Measurements from ENCODE around the gene EEFSEC. TPM values are rescaled to one million over a fixed set of nuclear protein-coding genes. Genes with fewer than 3 reads are reported as not detected.

EEFSEC gene
- total RNA-seq, 1 experiment from 2014 or later, result 9.5 TPM

GRCh38 chr3:128329491-128330213 lies 176.4 kb downstream of the EEFSEC start:
- H3K4ac ChIP-seq (ENCODE audit: low read depth, low read length), result no peak overlapping the region
- no peaks in the 10 kb centered on the region for H3K79me1 ChIP-seq (ENCODE audit: insufficient read depth, low read depth, low read length, poor library complexity, severe bottlenecking)
- no peak overlapping the region for H2BK120ac ChIP-seq (ENCODE audit: low read depth, low read length, poor library complexity, severe bottlenecking)
- no peak overlapping the region for H2BK15ac ChIP-seq (ENCODE audit: low read depth, low read length)
- no peak overlapping the region for H2AK5ac ChIP-seq (ENCODE audit: insufficient read length, low read length)
- no peak overlapping the region for H2BK12ac ChIP-seq (ENCODE audit: insufficient read length, low read depth, low read length)
- H3K23ac ChIP-seq (ENCODE audit: insufficient read length, low read depth, low read length), result no peak overlapping the region
- H3K14ac ChIP-seq (ENCODE audit: insufficient read depth, low read length), result peak overlapping the region; percentile 9; the same call in 1 of the 2 replicates
- H3K36me3 Mint-ChIP-seq (ENCODE audit: insufficient read depth in 1 of 3, low read depth in 3 of 3), result no peaks in the 10 kb centered on the region
- no peak overlapping the region for H4K8ac ChIP-seq (replicated peaks; ENCODE audit: insufficient read length, low read depth, low read length)
- H3K27ac ChIP-seq (ENCODE audit: insufficient read length, low read depth, low read length), result no peak overlapping the region
- no peak overlapping the region for H4K91ac ChIP-seq (ENCODE audit: insufficient read length, low read depth, low read length)
- no peak overlapping the region for H3K18ac ChIP-seq (ENCODE audit: insufficient read length, low read depth, low read length)
- H3T11ph ChIP-seq (ENCODE audit: low read length), result no peak overlapping the region
- H3K9me3 ChIP-seq (ENCODE audit: control insufficient read depth, low read depth, low read length), result no peaks in the 10 kb centered on the region
- no peak overlapping the region for H3K4me3 Mint-ChIP-seq
- H3K9ac ChIP-seq (ENCODE audit: extremely low read depth, insufficient read length, low read length), result no peak overlapping the region
- no peaks in the 10 kb centered on the region for H3K9me3 Mint-ChIP-seq
- peaks cover 5 to 7% of the 10 kb centered on the region in 2 experiments; a peak in 3 of 4 replicates for H3K4me1 Mint-ChIP-seq
- no peaks in the 10 kb centered on the region for H3K27me3 ChIP-seq (ENCODE audit: insufficient read depth, low read length)
- no peak overlapping the region for H3K4me2 ChIP-seq (ENCODE audit: insufficient read depth, insufficient read length, low read length)
- no peaks in the 10 kb centered on the region for H3K79me2 ChIP-seq (ENCODE audit: insufficient read depth, low read length)
- H3K27me3 Mint-ChIP-seq (ENCODE audit: low read depth), result no peaks in the 10 kb centered on the region
- no peak overlapping the region for H3K27ac Mint-ChIP-seq
- peaks cover 2% of the 10 kb centered on the region for H4K20me1 ChIP-seq (ENCODE audit: control insufficient read depth, insufficient read depth, insufficient read length)
- no peak overlapping the region for H4K5ac ChIP-seq (ENCODE audit: insufficient read length, low read depth, low read length)
- no peak overlapping the region for H2AFZ ChIP-seq (ENCODE audit: low read length)
- H2BK5ac ChIP-seq (ENCODE audit: insufficient read length, low read length), result no peak overlapping the region
- peak; percentile 3 for DNase-seq
- H3K23me2 ChIP-seq (ENCODE audit: insufficient read length, low read depth, low read length, poor library complexity, severe bottlenecking), result no peaks in the 10 kb centered on the region
- TF ChIP-seq CTCF (conservative IDR thresholded peaks at IDR 0.05), result no peak
- no peak overlapping the region for H2BK20ac ChIP-seq (ENCODE audit: low read depth, low read length, poor library complexity, severe bottlenecking)
- H3K56ac ChIP-seq (ENCODE audit: insufficient read length, low read depth, low read length), result no peak overlapping the region
- no peaks in the 10 kb centered on the region for H3K4me1 ChIP-seq (ENCODE audit: insufficient read depth, low read length)
- no CpG with 5 or more reads among the region's 6 CpGs for WGBS (ENCODE audit: extremely low coverage, insufficient read length, low lambda C conversion rate)
